GM19455 (cell line): ENCODE results near the gene SALL1.

Source experiments
- ATAC-seq: cut with Tn5 transposase; IDR thresholded peaks from one replicate; pipeline ENCODE4 v1.9.1; 2021; ENCODE audit not compliant: unreplicated experiment

SALL1 gene

GRCh38 chr16:51141541-51141940 is 9.5 kb downstream of the SALL1 start:
- no peak for ATAC-seq

GRCh38 chr16:51141106-51141505 is 10.0 kb downstream of the SALL1 start:
- ATAC-seq: no peak

GRCh38 chr16:51140112-51140511 is 11.0 kb downstream of the SALL1 start:
- ATAC-seq: no peak

GRCh38 chr16:51139568-51139967 is 11.5 kb downstream of the SALL1 start:
- ATAC-seq: no peak

GRCh38 chr16:51138178-51138577 is 12.9 kb downstream of the SALL1 start:
- no peak for ATAC-seq

GRCh38 chr16:51137097-51137496 is 14.0 kb downstream of the SALL1 start:
- no peak for ATAC-seq

- ATAC-seq: no peak
Measured at GRCh38 chr16:51134876-51135275, 16.2 kb downstream of the SALL1 start.

- no peak for ATAC-seq
Measured at GRCh38 chr16:51134269-51134812, 16.7 kb downstream of the SALL1 start.

- no peak for ATAC-seq
Measured at GRCh38 chr16:51133688-51134087, 17.4 kb downstream of the SALL1 start.

GRCh38 chr16:51133183-51133582 is 17.9 kb downstream of the SALL1 start:
- ATAC-seq: no peak

- ATAC-seq: no peak
Measured at GRCh38 chr16:51132490-51133115, 18.5 kb downstream of the SALL1 start.

- ATAC-seq: no peak
Measured at GRCh38 chr16:51131619-51132018, 19.5 kb downstream of the SALL1 start.

GRCh38 chr16:51129105-51129504 is 22.0 kb downstream of the SALL1 start:
- no peak for ATAC-seq

GRCh38 chr16:51125992-51126391 is 25.1 kb downstream of the SALL1 start:
- ATAC-seq: no peak

- ATAC-seq: no peak
Measured at GRCh38 chr16:51124896-51125295, 26.2 kb downstream of the SALL1 start.

- no peak for ATAC-seq
Measured at GRCh38 chr16:51121850-51122249, 29.2 kb downstream of the SALL1 start.

- ATAC-seq: no peak
Measured at GRCh38 chr16:51120730-51121347, 30.2 kb downstream of the SALL1 start.

- no peak for ATAC-seq
Measured at GRCh38 chr16:51119973-51120729, 30.9 kb downstream of the SALL1 start.

- ATAC-seq: no peak
Measured at GRCh38 chr16:51119556-51119955, 31.5 kb downstream of the SALL1 start.

GRCh38 chr16:51116353-51116752 is 34.7 kb downstream of the SALL1 start:
- no peak for ATAC-seq

- ATAC-seq: no peak
Measured at GRCh38 chr16:51114382-51114781, 36.7 kb downstream of the SALL1 start.
